HL-60 (cell line): ENCODE results near the gene SGCA.

ENCODE experiments used
- CTCF ChIP-seq: IDR thresholded peaks from one replicate; pipeline ENCODE4 v1.5.1; 2011; ENCODE audit warnings: low read length, control low read depth, inconsistent platforms; ENCODE audit not compliant: insufficient read depth
- GABPA ChIP-seq: IDR thresholded peaks from 2 replicates; pipeline ENCODE4 v1.6.1; 2012; ENCODE audit warnings: low read depth
- POLR2AphosphoS5 ChIP-seq: IDR thresholded peaks from 2 replicates; pipeline ENCODE4 v1.6.1; 2012; ENCODE audit warnings: low read depth

GRCh38 chr17:50199211-50199802 lies 33.5 kb downstream of the SGCA start:
- TF ChIP-seq CTCF (no peak), POLR2AphosphoS5 (no peak), GABPA (no peak)
